H1 (cell line): ENCODE data around the gene PACS1. TPM values are rescaled to one million over a fixed set of nuclear protein-coding genes. Genes with fewer than 3 reads are reported as not detected.

Source experiments
- CTCF ChIA-PET: fragments of 300-600 bp; sonication (Branson Sonifier 250); formaldehyde crosslinking; loops from one replicate; lab custom pipeline; 2021; ENCODE audit not compliant: partially characterized antibody; lab: Charles Lee
- POLR2A ChIA-PET: fragments of 300-600 bp; sonication (Branson Sonifier 250); formaldehyde crosslinking; loops from one replicate; lab custom pipeline; 2021; ENCODE audit warnings: inconsistent platforms; ENCODE audit not compliant: partially characterized antibody; lab: Charles Lee
- DNase-seq, 2 experiments: peaks; one replicate each; pipeline versions ENCODE4 v3.0.0 to v3.0.0-alpha.2; 2010 to 2022; ENCODE audit warnings: low spot score in 2 of 2, low read depth in 1 of 2, mixed read lengths in 1 of 2
- FAIRE-seq: peaks from 2 replicates; lab custom pipeline; 2011; peaks lifted over from hg19 to GRCh38; lab: Jason Lieb, UNC
- H2AFZ ChIP-seq: 2 replicates; pipeline ENCODE4 v1.8.1; 2012; ENCODE audit warnings: low read length, inconsistent platforms
- H2AK5ac ChIP-seq: 2 replicates; pipeline ENCODE4 v1.6.1; 2013; ENCODE audit warnings: low read depth, low read length
- H2BK120ac ChIP-seq: replicated peaks from 2 replicates; pipeline ENCODE3; 2013; ENCODE audit warnings: low read depth, low read length, inconsistent platforms
- H2BK12ac ChIP-seq: 2 replicates; pipeline ENCODE4 v1.6.1; 2013; ENCODE audit warnings: low read depth, low read length
- H2BK15ac ChIP-seq: 2 replicates; pipeline ENCODE4 v1.6.1; 2013; ENCODE audit warnings: low read length
- H2BK20ac ChIP-seq: 2 replicates; pipeline ENCODE4 v1.6.1; 2013; ENCODE audit warnings: low read length
- H2BK5ac ChIP-seq: 2 replicates; pipeline ENCODE4 v1.6.1; 2013; ENCODE audit warnings: low read depth, low read length
- H3K14ac ChIP-seq: 2 replicates; pipeline ENCODE4 v1.6.1; 2013; ENCODE audit warnings: inconsistent platforms; ENCODE audit not compliant: insufficient read length
- H3K18ac ChIP-seq: 2 replicates; pipeline ENCODE4 v1.6.1; 2013; ENCODE audit warnings: low read length; ENCODE audit errors: extremely low read depth
- H3K23ac ChIP-seq: 2 replicates; pipeline ENCODE4 v1.6.1; 2013; ENCODE audit warnings: inconsistent platforms; ENCODE audit not compliant: insufficient read length
- H3K23me2 ChIP-seq: 2 replicates; pipeline ENCODE4 v1.6.1; 2013; ENCODE audit warnings: low read depth, low read length
- H3K27ac ChIP-seq: 2 replicates; pipeline ENCODE4 v1.6.1; 2011; ENCODE audit warnings: low read depth, low read length, inconsistent platforms
- H3K27me3 ChIP-seq, 4 experiments: replicated peaks in 1 of 4; 1 replicate in 1 of 4; 2 replicates in 3 of 4; pipeline versions ENCODE4 v1.6.1 to v1.8.1; 2011 to 2013; ENCODE audit warnings: low read length in 3 of 4, mild to moderate bottlenecking in 3 of 4, inconsistent platforms in 2 of 4, mixed read lengths in 2 of 4, moderate library complexity in 1 of 4; ENCODE audit not compliant: control insufficient read depth in 3 of 4, insufficient read depth in 3 of 4; ENCODE audit errors: extremely low read depth in 1 of 4
- H3K36me3 ChIP-seq, 4 experiments: 2 replicates each; pipeline versions ENCODE4 v1.6.1 to v1.8.1; 2011 to 2013; ENCODE audit warnings: mild to moderate bottlenecking in 4 of 4, low read length in 3 of 4, moderate library complexity in 2 of 4, control low read depth in 1 of 4, inconsistent platforms in 1 of 4; ENCODE audit not compliant: insufficient read depth in 4 of 4, control insufficient read depth in 2 of 4
- H3K4ac ChIP-seq: replicated peaks from 2 replicates; pipeline ENCODE3; 2013; ENCODE audit warnings: low read length, low read depth, mixed read lengths, inconsistent platforms; ENCODE audit not compliant: insufficient read length
- H3K4me1 ChIP-seq, 4 experiments: replicated peaks in 1 of 4; 1 replicate in 1 of 4; 2 replicates in 3 of 4; pipeline versions ENCODE4 v1.6.1 to v1.8.1; 2011 to 2013; ENCODE audit warnings: low read length in 3 of 4, inconsistent platforms in 2 of 4, mixed read lengths in 1 of 4; ENCODE audit not compliant: insufficient read depth in 4 of 4, control insufficient read depth in 3 of 4
- H3K4me2 ChIP-seq, 2 experiments: 2 replicates each; pipeline versions ENCODE4 v1.6.1 to v1.8.1; 2011 to 2013; ENCODE audit warnings: low read depth in 2 of 2, low read length in 2 of 2, control low read depth in 1 of 2, inconsistent platforms in 1 of 2, mild to moderate bottlenecking in 1 of 2; ENCODE audit not compliant: insufficient read depth in 1 of 2
- H3K4me3 ChIP-seq, 4 experiments: fragments of 200-600, 300-600 bp in 1 of 4; sonication (generic), shearing (Covaris generic), sonication (Bioruptor Twin) in 1 of 4; 2 replicates each; pipeline versions ENCODE4 v1.5.1 to v1.8.1; 2011 to 2016; ENCODE audit warnings: low read length in 4 of 4, low read depth in 3 of 4, control low read depth in 2 of 4, inconsistent platforms in 2 of 4, mild to moderate bottlenecking in 2 of 4, mixed read lengths in 1 of 4, moderate library complexity in 1 of 4; ENCODE audit not compliant: insufficient read depth in 2 of 4; ENCODE audit errors: extremely low read depth in 1 of 4
- H3K56ac ChIP-seq: replicated peaks from 2 replicates; pipeline ENCODE3; 2013; ENCODE audit warnings: low read depth, mild to moderate bottlenecking, mixed read lengths, low read length, inconsistent platforms; ENCODE audit not compliant: insufficient read length
- H3K79me1 ChIP-seq: 2 replicates; pipeline ENCODE4 v1.6.1; 2013; ENCODE audit warnings: low read depth, low read length, control low read depth
- H3K79me2 ChIP-seq, 2 experiments: 2 replicates each; pipeline versions ENCODE4 v1.6.1 to v1.8.1; 2012 to 2013; ENCODE audit warnings: low read length in 2 of 2, mild to moderate bottlenecking in 2 of 2, inconsistent platforms in 1 of 2; ENCODE audit not compliant: insufficient read depth in 2 of 2, control insufficient read depth in 1 of 2
- H3K9ac ChIP-seq, 4 experiments: replicated peaks in 1 of 4; 1 replicate in 1 of 4; 2 replicates in 3 of 4; pipeline versions ENCODE4 v1.6.1 to v1.8.1; 2011 to 2013; ENCODE audit warnings: low read depth in 3 of 4, low read length in 3 of 4, control low read depth in 2 of 4, mild to moderate bottlenecking in 2 of 4, moderate library complexity in 2 of 4, inconsistent platforms in 1 of 4; ENCODE audit errors: extremely low read depth in 1 of 4
- H3K9me3 ChIP-seq, 2 experiments: 2 replicates each; pipeline versions ENCODE4 v1.6.1 to v1.8.1; 2012 to 2013; ENCODE audit warnings: mild to moderate bottlenecking in 2 of 2, moderate library complexity in 2 of 2, control low read depth in 1 of 2, inconsistent platforms in 1 of 2, low read depth in 1 of 2, low read length in 1 of 2, mixed read lengths in 1 of 2; ENCODE audit not compliant: insufficient read depth in 2 of 2
- H4K20me1 ChIP-seq, 2 experiments: replicated peaks in 1 of 2; 2 replicates each; pipeline versions ENCODE3 to v1.8.1; 2011 to 2013; ENCODE audit warnings: inconsistent platforms in 2 of 2, low read length in 2 of 2, mild to moderate bottlenecking in 1 of 2; ENCODE audit not compliant: insufficient read depth in 2 of 2, control insufficient read depth in 1 of 2
- H4K5ac ChIP-seq: 2 replicates; pipeline ENCODE4 v1.6.1; 2013; ENCODE audit warnings: low read length, low read depth, mixed read lengths, inconsistent platforms; ENCODE audit not compliant: insufficient read length
- H4K8ac ChIP-seq: 2 replicates; pipeline ENCODE4 v1.8.0; 2013; ENCODE audit warnings: mild to moderate bottlenecking, moderate library complexity, low read length, inconsistent platforms; ENCODE audit not compliant: insufficient read depth; ENCODE audit errors: extremely low read depth
- H4K91ac ChIP-seq: replicated peaks from 2 replicates; pipeline ENCODE3; 2013; ENCODE audit warnings: low read length, mixed read lengths, inconsistent platforms; ENCODE audit not compliant: insufficient read length
- POU5F1 ChIP-seq: IDR thresholded peaks from 2 replicates; pipeline ENCODE4 v1.6.1; 2011; ENCODE audit warnings: low read depth, mild to moderate bottlenecking, low read length, moderate library complexity
- TEAD4 ChIP-seq: IDR thresholded peaks from 2 replicates; pipeline ENCODE4 v1.6.1; 2012; ENCODE audit warnings: low read depth, low read length, inconsistent platforms, mixed read lengths
- WGBS, 2 experiments: shearing (Covaris generic) in 1 of 2; methylation state at CpG; one replicate each; pipeline versions ENCODE4 v1.1.6 to v1.1.7; 2013 to 2015; ENCODE audit warnings: low lambda C conversion rate in 2 of 2, mixed read lengths in 2 of 2, inconsistent platforms in 1 of 2, low coverage in 1 of 2, missing lambda C conversion rate in 1 of 2; ENCODE audit not compliant: insufficient replicate concordance in 2 of 2, insufficient coverage in 1 of 2, insufficient read length in 1 of 2; ENCODE audit errors: extremely low coverage in 1 of 2, missing lambda C conversion rate in 1 of 2; 5-methylcytosine and 5-hydroxymethylcytosine counted together
- polyA plus RNA-seq, 7 experiments: library from polyadenylated mRNA; depleted of rRNA in 3 of 7; stranded (reverse) in 5 of 7; unstranded in 2 of 7; fragments of >200 nt in 5 of 7; fragments of 200-250 nt in 2 of 7; gene quantifications; 1 replicate in 5 of 7; 2 replicates in 1 of 7; 4 replicates in 1 of 7; pipeline versions ENCODE4 v1.2.1 to v1.2.3, GENCODE V29; 2011 to 2013; ENCODE audit warnings: missing spikeins in 2 of 7, mixed read lengths in 2 of 7
- total RNA-seq: library from RNA; stranded (reverse); fragmentation: NEBNext Ultra II Directional; extraction: Animal tissue kit (Norgen Biotek cat#: 25700); gene quantifications from 2 replicates; pipeline ENCODE4 v1.2.1, GENCODE V29; 2021

Gene PACS1
- total and polyA plus RNA-seq, 2 of the 8 experiments (the other 6 are each of a cell fraction or from before 2014, with no cell fraction given) = 11.5 to 36.0 TPM

GRCh38 chr11:66286699-66287098, 216.6 kb downstream of the PACS1 start:
- H3K9ac ChIP-seq = no peak overlapping the region
- H3K23ac ChIP-seq = no peak overlapping the region
- H3K4me2 ChIP-seq = no peak overlapping the region
- no peak overlapping the region for H3K27ac ChIP-seq
- WGBS, 2 experiments = 96% methylated on average over 5 of the region's 5 CpGs; no CpG with 5 or more reads in 1 of the 2 experiments
- no peak overlapping the region for H2BK120ac ChIP-seq
- no peak overlapping the region for H3K4me3 ChIP-seq
- no peak overlapping the region for H2AK5ac ChIP-seq
- no peak overlapping the region for H3K56ac ChIP-seq
- H2BK5ac ChIP-seq = no peak overlapping the region
- H3K4me1 ChIP-seq = peaks cover 0 to 28% (median 10%) of the 10 kb centered on the region in 4 experiments; a peak in 5 of 7 replicates
- H3K79me2 ChIP-seq = peaks cover 0 to 9% of the 10 kb centered on the region in 2 experiments; a peak in 1 of 4 replicates
- FAIRE-seq (no peak), DNase-seq (no peak)
- H4K20me1 ChIP-seq = peaks cover 9 to 17% of the 10 kb centered on the region in 2 experiments
- H3K23me2 ChIP-seq = peaks cover 9% of the 10 kb centered on the region; the same call in 1 of the 2 replicates
- POLR2A ChIA-PET = interaction anchor here (0.6 to 3.1 kb wide), 9 partner anchors 8 to 342 kb away, joined by 3 to 13 read pairs (median 4); partner anchors contain the start of genes BRMS1, RAB1B and RIN1
- H4K8ac ChIP-seq = no peak overlapping the region
- no peak overlapping the region for H2BK15ac ChIP-seq
- H2BK12ac ChIP-seq = no peak overlapping the region
- peaks cover 6% of the 10 kb centered on the region for H3K79me1 ChIP-seq
- H3K9me3 ChIP-seq = no peaks in the 10 kb centered on the region
- H3K14ac ChIP-seq = no peak overlapping the region
- no peak overlapping the region for H3K18ac ChIP-seq
- H3K36me3 ChIP-seq = peaks cover 0 to 2% (median 0%) of the 10 kb centered on the region in 4 experiments; a peak in 1 of 8 replicates
- no peak overlapping the region for H3K4ac ChIP-seq
- H2BK20ac ChIP-seq = no peak overlapping the region
- H2AFZ ChIP-seq = no peak overlapping the region
- H4K91ac ChIP-seq = no peak overlapping the region
- H3K27me3 ChIP-seq = peaks cover 2 to 14% (median 12%) of the 10 kb centered on the region in 4 experiments
- no peak overlapping the region for H4K5ac ChIP-seq
- CTCF ChIA-PET = interaction anchor here (0.9 to 6.9 kb wide), 14 partner anchors 10 to 84 kb away, joined by 3 to 57 read pairs (median 5); no protein-coding TSS in a partner anchor
- TF ChIP-seq POU5F1 (no peak), TEAD4 (no peak)
